ENCODE measurements around the gene CDC42. TPM values are rescaled to one million over a fixed set of nuclear protein-coding genes. Genes with fewer than 3 reads are reported as not detected.

The CDC42 gene
- total and polyA plus RNA-seq, 9 of the 15 experiments (the other 6 are each of a cell fraction or from before 2014, with no cell fraction given), result 186 to 398 (median 325) TPM

- TF ChIP-seq CTCFL (IDR thresholded peaks at IDR 0.05; ENCODE audit: borderline replicate concordance, insufficient read depth, low read depth, low read length, poor library complexity, severe bottlenecking) (peak; percentile 83), E2F5 (CRISPR knock-in tag; IDR thresholded peaks at IDR 0.05) (no peak), ZNF316 (IDR thresholded peaks at IDR 0.05) (no peak), ARID2 (IDR thresholded peaks at IDR 0.05) (peak; percentile 93), ZNF592 (IDR thresholded peaks at IDR 0.05) (no peak), CTCF (IDR thresholded peaks at IDR 0.05 in 2 of 3, conservative IDR thresholded peaks at IDR 0.05 in 1 of 3; ENCODE audit: insufficient read depth in 2 of 3, low read depth in 1 of 3, low read length in 3 of 3) (peak; percentile 95 to 98 (median 97)), POLR3G (IDR thresholded peaks at IDR 0.05; ENCODE audit: extremely low read depth, insufficient read length, insufficient replicate concordance) (no peak), LEF1 (IDR thresholded peaks at IDR 0.05) (no peak), ZNF197 (CRISPR knock-in tag; IDR thresholded peaks at IDR 0.05; ENCODE audit: low read depth) (no peak), SRSF9 (IDR thresholded peaks at IDR 0.05; ENCODE audit: borderline replicate concordance, low read depth, low read length) (no peak), CTBP1 (IDR thresholded peaks at IDR 0.05; ENCODE audit: borderline replicate concordance) (peak; percentile 50; the same call in 1 of the 2 replicates), TAF15 (IDR thresholded peaks at IDR 0.05; ENCODE audit: low read depth, low read length) (no peak), ZFX (CRISPR knock-in tag; IDR thresholded peaks at IDR 0.05) (no peak), SP1 (CRISPR knock-in tag; IDR thresholded peaks at IDR 0.05) (no peak), CCNT2 (IDR thresholded peaks at IDR 0.05; ENCODE audit: borderline replicate concordance, extremely low read depth, insufficient read length, low read depth, low read length) (no peak), GABPB2 (CRISPR knock-in tag; conservative IDR thresholded peaks at IDR 0.05) (no peak), ARNT (IDR thresholded peaks at IDR 0.05) (no peak)
These were observed 79.5 kb downstream of the CDC42 start (continued) for GRCh38 chr1:22131875-22132486.
